Esophagus squamous epithelium (tissue), 5 donors: Measurements from ENCODE around the gene KDM5B. TPM values are rescaled to one million over a fixed set of nuclear protein-coding genes. Genes with fewer than 3 reads are reported as not detected.

Experiments used
- DNase-seq: peaks from one replicate; lab custom pipeline; 2025; lab: John Stamatoyannopoulos, UW
- H3K27ac ChIP-seq, 4 donors: fragments of 200-600 bp; sonication (generic); one replicate each; pipeline ENCODE4 v1.5.1; 2016 to 2019; ENCODE audit warnings: mild to moderate bottlenecking in 1 of 4
- H3K27me3 ChIP-seq, 4 donors: fragments of 200-600 bp; sonication (generic); 1 replicate in 3 of 4; 2 replicates in 1 of 4; pipeline versions ENCODE4 v1.5.1 to v1.6.0; 2017 to 2021; ENCODE audit warnings: antibody characterized with exemption in 1 of 4
- H3K36me3 ChIP-seq, 3 donors: fragments of 200-600 bp; sonication (generic); one replicate each; pipeline ENCODE4 v1.5.1; 2016 to 2019
- H3K4me1 ChIP-seq, 3 donors: fragments of 200-600 bp; sonication (generic); one replicate each; pipeline ENCODE4 v1.5.1; 2017 to 2019
- H3K4me3 ChIP-seq, 4 donors: fragments of 200-600 bp; sonication (generic); 1 replicate in 3 of 4; 2 replicates in 1 of 4; pipeline ENCODE4 v1.5.1; 2016 to 2019; ENCODE audit warnings: mild to moderate bottlenecking in 2 of 4, moderate library complexity in 1 of 4
- H3K9me3 ChIP-seq, 3 donors: fragments of 200-600 bp; sonication (generic); one replicate each; pipeline ENCODE4 v1.5.1; 2016 to 2019
- CTCF ChIP-seq, 6 experiments: fragments of 450-650 bp in 4 of 6; fragments of 200-600 bp in 2 of 6; sonication (generic) in 2 of 6; IDR thresholded peaks; one replicate each; pipeline ENCODE4 v1.5.1; 2016 to 2019; ENCODE audit warnings: antibody characterized with exemption in 6 of 6, mild to moderate bottlenecking in 4 of 6, moderate library complexity in 4 of 6
- POLR2A ChIP-seq, 4 donors: fragments of 450-650 bp; IDR thresholded peaks; one replicate each; pipeline ENCODE4 v1.6.1; 2017; ENCODE audit warnings: antibody characterized with exemption in 4 of 4, mild to moderate bottlenecking in 4 of 4, moderate library complexity in 3 of 4
- WGBS, 2 donors: methylation state at CpG; one replicate each; pipeline ENCODE4 v1.1.5; 2018; 5-methylcytosine and 5-hydroxymethylcytosine counted together
- intact Hi-C: fragments of 100-400 bp; cut with DNase I; formaldehyde crosslinking; loops from one replicate; pipeline ENCODE4 v1.15.0; 2022
- total RNA-seq, 4 donors: library from RNA; depleted of rRNA; stranded (reverse); fragments of >200 nt; gene quantifications; one replicate each; pipeline ENCODE4 v1.1.0, GENCODE V29; 2016
- donor health status: DM: yes; HTN: yes; CAD: no.

The KDM5B gene
- total RNA-seq, 4 donors from 2014 or later = 41.2 to 88.9 (median 60.3) TPM

GRCh38 chr1:202711949-202712635 is 96.1 kb downstream of the KDM5B start:
- DNase-seq = no peak
- peaks cover 11 to 28% (median 16%) of the 10 kb centered on the region in 3 donors for H3K4me1 ChIP-seq
- intact Hi-C loops = loop anchor here (10.0 kb wide), 2 partner anchors 367 to 527 kb away; partner anchors contain the start of genes PPP1R12B and UBE2T
- no peak for TF ChIP-seq CTCF (IDR thresholded peaks at IDR 0.05)
- no peak for TF ChIP-seq POLR2A (IDR thresholded peaks at IDR 0.05)
- no peak overlapping the region for H3K27ac ChIP-seq
- no peak overlapping the region for H3K4me3 ChIP-seq
- H3K36me3 ChIP-seq = no peaks in the 10 kb centered on the region
- H3K9me3 ChIP-seq = no peaks in the 10 kb centered on the region
- WGBS, 2 donors = 72 to 74% methylated on average over 8 to 9 of the region's 9 CpGs
- peaks cover 13 to 70% (median 19%) of the 10 kb centered on the region in 4 donors for H3K27me3 ChIP-seq

GRCh38 chr1:202710070-202711045 is 97.9 kb downstream of the KDM5B start, which contains the start of gene SYT2:
SYT2 (minus strand) TSS chr1:202710454; CDS start chr1:202605772, 104,682 bp downstream.
- 24 to 51% methylated on average over 3 to 12 of the region's 64 CpGs for WGBS, 2 donors
- H3K9me3 ChIP-seq = no peaks in the 10 kb centered on the region
- H3K27me3 ChIP-seq = peaks cover 13 to 87% (median 19%) of the 10 kb centered on the region in 4 donors
- no peaks in the 10 kb centered on the region for H3K36me3 ChIP-seq
- H3K4me3 ChIP-seq = peak within 1 kb of the TSS; percentile 9 to 54 (median 29)
- H3K27ac ChIP-seq = no peak within 1 kb of the TSS
- peaks cover 11 to 28% (median 16%) of the 10 kb centered on the region in 3 donors for H3K4me1 ChIP-seq
- no peak for DNase-seq
- TF ChIP-seq POLR2A (IDR thresholded peaks at IDR 0.05) = no peak
- no peak for TF ChIP-seq CTCF (IDR thresholded peaks at IDR 0.05)
- intact Hi-C loops = loop anchor here (10.0 kb wide), 2 partner anchors 366 to 526 kb away; partner anchors contain the start of genes PPP1R12B and UBE2T

GRCh38 chr1:202709276-202710041 is 98.8 kb downstream of the KDM5B start:
- Histone ChIP-seq H3K9me3 (no peaks in the 10 kb centered on the region), H3K4me1 (peaks cover 11 to 28% (median 16%) of the 10 kb centered on the region in 3 donors), H3K27me3 (peaks cover 13 to 96% (median 19%) of the 10 kb centered on the region in 4 donors), H3K27ac (no peak overlapping the region), H3K4me3 (peak overlapping the region in 3 of 4 donors; percentile 27 to 54 (median 31)), H3K36me3 (no peaks in the 10 kb centered on the region)
- TF ChIP-seq POLR2A (IDR thresholded peaks at IDR 0.05) = no peak
- 3 to 5% methylated on average over 9 of the region's 34 CpGs for whole genome bisulfite sequencing, 2 donors
- intact Hi-C loops = loop anchor here (10.0 kb wide), 2 partner anchors 365 to 525 kb away; partner anchors contain the start of genes PPP1R12B and UBE2T
- DNase-seq = no peak

GRCh38 chr1:202708456-202709275 is 99.6 kb downstream of the KDM5B start:
- 40 to 61% methylated on average over 5 to 10 of the region's 12 CpGs for WGBS, 2 donors
- Histone ChIP-seq H3K27ac (no peak overlapping the region), H3K9me3 (no peaks in the 10 kb centered on the region), H3K36me3 (no peaks in the 10 kb centered on the region), H3K4me1 (peaks cover 11 to 28% (median 16%) of the 10 kb centered on the region in 3 donors), H3K27me3 (peaks cover 13 to 97% (median 19%) of the 10 kb centered on the region in 4 donors), H3K4me3 (no peak overlapping the region)
- intact Hi-C loops = no loop called here
- DNase-seq = no peak
- no peak for TF ChIP-seq CTCF (IDR thresholded peaks at IDR 0.05)
- no peak for TF ChIP-seq POLR2A (IDR thresholded peaks at IDR 0.05)
